HG03520 (cell line): ENCODE results near the gene BCAT1.

Experiments
- ATAC-seq: cut with Tn5 transposase; IDR thresholded peaks from one replicate; pipeline ENCODE4 v1.9.1; 2021; ENCODE audit warnings: mild to moderate bottlenecking, moderate library complexity; ENCODE audit not compliant: unreplicated experiment

The BCAT1 gene, protein sequence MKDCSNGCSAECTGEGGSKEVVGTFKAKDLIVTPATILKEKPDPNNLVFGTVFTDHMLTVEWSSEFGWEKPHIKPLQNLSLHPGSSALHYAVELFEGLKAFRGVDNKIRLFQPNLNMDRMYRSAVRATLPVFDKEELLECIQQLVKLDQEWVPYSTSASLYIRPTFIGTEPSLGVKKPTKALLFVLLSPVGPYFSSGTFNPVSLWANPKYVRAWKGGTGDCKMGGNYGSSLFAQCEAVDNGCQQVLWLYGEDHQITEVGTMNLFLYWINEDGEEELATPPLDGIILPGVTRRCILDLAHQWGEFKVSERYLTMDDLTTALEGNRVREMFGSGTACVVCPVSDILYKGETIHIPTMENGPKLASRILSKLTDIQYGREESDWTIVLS

DNA sequence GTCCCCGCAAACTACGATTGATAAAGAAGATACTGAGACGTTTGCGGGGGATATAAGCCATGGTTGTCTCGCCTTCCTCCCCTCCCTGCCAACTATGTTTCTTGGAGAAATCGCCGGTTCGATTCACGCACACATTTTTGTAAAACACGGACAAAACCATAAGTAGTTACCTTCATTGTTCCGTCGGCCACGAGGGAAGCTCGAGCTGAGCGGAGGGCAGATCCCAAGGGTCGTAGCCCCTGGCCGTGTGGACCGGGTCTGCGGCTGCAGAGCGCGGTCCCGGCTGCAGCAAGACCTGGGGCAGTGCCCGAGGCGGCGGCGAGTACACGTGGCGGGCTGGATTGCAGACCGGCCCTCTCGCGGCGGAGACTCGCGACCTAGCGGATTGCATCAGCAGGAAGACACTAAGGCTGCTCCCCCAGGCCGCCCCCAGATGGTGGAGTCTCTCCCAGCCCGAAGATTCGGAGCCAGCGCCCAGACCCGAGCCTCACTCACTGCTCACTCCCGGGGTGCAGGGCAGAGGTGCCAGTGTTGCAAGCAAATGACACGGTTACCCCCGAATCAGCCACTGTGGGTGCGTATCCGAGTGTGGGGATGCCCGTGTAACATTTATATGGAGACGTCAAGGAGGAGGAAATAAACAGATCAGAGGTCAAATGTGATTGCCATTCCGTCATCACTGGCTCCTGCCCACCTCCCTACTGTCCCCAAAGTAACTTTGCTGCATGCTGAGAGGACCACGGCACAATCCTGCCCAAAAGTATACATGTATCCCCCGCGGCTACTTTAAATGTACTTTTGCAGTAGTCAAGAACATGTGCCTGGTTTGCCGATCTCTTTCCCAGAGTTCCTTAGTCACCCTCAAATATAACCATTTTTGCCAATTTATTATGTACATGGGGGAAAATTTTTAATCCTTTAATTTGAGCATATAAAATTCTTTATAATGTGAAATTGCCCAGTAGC lies at the start of gene BCAT1:
Gene BCAT1, minus strand, starts transcription at position 345 of the 966 bp plus-strand sequence. Its CDS starts 169 bp downstream, at position 176.
- ATAC-seq: peak; percentile 37

DNA sequence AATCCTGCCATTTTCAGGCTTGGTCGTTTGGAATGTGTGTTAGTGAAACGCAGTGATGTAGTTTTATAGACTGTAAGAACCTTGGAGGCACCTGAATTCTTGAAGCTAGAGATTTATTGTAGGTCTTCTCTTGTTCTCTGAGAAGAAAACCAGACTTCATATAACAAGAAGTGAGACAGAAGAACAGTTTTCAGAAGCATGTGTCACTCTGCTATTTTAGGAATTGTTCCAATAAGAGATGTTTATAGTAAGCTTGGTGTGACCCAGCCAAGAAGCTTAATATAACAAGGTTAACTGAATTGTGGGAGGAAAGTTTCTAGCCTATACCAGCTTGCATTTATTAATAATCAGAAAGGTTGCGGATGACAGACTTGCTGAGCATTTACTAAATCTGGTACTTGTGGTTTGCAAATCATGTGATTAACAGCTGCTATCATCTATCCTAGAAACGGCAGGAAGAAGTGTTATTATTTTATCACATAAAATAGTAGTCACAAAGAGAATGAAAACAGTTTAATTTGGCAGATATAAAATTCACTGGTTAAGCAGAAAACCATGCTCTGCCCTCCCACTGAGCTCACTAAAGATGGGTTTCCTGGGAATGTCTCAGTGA lies 49.2 kb upstream of the BCAT1 start:
- peak; percentile 67 for ATAC-seq

DNA sequence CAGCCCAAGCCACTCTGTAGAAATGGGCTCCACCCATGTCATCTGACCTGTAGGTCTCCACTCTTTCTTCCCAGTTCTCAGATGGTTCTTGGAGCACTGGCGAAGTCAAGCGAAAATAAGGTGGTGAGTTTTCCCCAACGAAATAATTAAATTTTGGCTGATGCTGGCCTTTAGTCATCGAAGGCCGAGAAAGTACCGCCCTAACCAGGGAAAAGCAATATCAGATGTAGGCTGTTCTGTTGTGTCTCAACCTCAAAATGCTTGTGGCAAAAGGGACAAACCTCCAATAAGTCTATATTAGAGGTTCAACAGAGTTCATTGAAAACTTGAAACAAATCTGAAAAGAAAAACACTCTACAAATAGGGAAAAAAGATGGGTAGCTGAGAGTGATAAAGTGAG lies 48.6 kb upstream of the BCAT1 start:
- ATAC-seq: peak; percentile 3

DNA sequence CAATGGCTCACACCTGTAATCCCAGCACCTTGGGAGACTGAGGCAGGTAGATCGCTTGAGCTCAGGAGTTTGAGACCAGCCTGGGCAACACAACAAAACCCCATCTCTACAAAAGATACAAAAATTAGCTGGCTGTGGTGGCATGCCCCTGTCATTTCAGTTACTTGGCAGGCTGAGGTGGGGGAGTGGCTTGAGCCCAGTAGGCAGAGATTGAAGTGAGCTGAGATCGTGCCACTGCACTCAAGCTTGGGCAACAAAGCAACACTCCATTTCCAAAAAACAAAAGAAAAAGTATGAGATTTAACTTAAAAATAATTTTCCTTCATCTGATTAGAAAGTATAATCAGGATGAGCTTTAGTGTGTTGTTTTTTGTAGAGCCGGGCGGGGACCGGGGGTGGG lies 47.9 kb upstream of the BCAT1 start:
- no peak for ATAC-seq

DNA sequence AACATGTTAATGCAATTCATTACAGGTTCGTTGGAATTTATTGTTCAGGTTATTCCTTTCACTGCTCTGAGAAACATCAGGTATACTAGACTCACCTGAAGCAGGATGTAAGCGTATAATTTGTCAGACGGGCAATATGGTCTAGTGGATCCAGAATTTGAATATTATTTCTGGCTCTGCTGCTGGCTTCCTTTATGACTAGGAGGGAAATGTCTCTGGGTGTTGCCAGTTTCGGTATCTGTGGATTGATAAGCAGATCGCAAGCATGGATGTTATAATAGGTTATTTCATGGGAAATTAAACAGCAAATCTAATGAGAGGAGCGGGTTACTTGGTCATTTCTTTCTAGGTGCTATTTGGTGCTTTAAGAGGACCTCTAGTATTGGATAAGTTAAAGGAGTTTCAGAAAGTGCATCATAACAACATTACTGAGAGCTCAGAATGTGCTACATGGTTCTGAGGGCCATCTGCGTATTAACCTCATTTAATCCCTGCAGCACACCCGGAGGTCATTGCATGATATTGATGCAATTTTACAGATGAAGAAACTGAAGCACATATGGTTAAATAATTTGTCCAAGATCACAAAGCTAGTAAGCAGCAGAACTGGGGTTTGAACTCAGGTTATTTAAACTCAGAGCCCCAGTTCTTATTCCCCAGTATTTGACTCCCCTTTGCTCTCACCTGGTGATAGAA lies 47.3 kb upstream of the BCAT1 start:
- no peak for ATAC-seq

DNA sequence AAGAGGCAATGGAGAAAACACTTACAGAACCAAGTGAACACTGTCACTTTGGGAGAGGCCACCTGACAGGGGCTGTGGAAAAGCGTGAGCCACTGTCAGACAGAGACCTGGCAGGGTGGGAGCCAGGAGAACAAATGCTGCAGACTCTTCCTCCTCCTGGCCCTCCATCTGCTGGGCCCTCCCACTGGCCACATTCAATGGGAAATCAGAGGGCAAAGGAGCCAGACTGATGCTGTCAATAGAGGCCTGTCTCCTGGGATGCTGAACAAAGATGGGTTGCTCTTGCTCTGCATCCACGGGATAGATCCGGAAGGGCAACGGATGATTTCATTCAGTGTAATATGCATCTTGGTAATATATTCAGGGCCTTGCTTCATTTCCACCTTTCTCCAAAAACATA lies 44.9 kb upstream of the BCAT1 start:
- ATAC-seq: no peak

DNA sequence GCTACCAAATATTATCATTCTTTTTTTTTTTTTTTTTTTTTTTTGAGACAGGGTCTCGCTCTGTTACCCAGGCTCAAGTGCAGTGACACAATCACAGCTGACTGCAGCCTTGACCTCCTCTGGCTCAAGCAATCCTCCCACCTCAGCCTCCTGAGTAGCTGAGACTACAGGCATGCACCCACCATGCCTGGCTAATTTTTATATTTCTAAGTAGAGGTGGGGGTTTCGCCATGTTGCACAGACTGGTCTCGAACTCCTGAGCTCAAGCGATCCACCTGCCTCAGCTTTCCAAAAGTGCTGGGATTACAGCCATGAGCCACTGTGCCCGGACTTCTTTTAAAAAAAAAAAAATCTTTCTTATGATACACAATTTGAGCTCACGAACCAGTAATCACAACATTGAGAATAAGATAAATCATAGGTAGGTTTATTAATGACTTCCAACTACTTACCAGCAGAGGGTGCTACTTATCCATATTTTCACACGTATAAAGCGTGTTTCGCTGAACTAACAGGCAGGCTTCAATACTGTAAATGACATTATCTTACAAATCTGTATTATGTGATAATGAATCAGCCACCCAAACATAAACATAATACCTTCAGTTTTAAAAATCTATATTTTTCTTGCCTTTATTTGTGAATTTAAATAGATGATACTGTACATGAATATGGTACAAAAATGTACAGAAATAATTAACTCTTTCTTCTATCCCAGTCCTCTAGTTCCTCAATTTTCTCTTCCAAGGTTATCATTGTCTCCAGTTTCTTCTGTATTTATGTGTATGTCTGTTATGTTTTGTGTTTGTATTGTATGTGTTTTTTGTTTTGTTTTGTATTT lies 42.5 kb upstream of the BCAT1 start:
- ATAC-seq: peak; percentile 53

DNA sequence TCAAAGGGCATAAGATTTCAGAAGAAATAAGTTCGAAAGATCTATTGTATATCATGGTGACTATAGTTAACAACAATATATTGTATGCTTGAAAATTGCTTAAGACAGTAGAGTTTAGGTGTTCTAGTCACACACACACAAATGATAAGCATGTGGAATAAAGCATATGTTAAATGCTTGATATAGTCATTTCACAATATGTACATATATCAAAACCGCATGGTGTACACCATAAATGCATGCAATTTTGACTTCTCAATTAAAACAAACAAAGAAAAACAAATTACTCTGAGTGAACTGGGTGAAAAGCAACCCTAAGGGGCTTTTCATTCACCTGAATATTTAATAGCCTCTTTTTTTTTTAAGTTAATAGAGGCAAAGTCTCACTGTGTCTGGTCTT lies 40.3 kb upstream of the BCAT1 start:
- ATAC-seq: no peak

DNA sequence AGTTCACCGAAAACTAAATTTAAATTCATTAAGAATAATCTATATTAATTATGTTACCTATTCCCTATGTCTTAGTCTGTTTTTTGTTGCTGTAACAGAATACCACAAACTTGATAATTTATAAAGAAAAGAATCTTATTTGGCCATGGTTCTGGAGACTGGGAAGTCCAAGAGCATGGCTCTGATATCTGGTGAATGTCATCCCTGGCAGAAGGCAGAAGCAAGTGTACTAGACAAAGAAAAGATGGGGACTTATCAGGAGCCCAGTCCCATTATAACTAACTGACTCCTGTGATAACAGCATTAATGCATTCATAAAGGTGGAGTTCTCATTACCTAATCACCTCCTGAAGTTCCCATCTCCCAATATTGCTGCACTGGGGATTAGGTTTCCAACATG lies 33.3 kb upstream of the BCAT1 start:
- no peak for ATAC-seq

DNA sequence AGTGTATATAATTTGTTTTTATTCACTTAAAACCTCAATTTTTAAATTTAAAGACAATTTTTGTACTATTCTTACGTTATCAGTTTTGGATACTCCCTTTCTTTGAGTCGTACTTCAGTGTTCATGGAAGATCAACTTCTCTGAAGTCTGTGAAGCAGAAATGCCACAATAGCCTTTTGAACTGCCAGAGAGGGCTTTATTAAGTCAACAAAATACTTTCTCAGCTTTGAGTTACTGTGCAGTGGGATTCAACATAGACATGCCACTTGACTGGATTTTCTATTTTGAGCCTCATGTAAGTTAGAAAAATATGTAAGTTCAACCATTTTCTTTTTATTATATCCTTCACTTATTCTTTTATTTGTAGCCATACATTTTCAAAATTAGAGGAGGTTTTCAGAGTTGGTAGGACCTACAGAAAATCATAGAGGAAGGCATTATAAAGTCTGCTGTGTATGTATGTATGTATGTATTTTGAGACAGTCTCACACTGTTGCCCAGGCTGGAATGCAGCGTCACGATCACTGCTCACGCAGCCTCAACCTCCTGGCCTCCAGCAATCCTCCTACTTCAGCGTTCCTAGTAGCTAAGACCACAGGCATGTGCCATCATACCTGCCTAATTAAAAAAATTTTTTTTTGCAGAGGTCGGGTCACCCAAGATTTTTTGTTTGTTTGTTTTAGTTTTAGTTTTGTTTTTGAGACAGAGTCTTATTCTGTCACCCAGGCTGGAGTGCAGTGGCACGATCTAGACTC lies 31.3 kb upstream of the BCAT1 start:
- ATAC-seq: no peak

DNA sequence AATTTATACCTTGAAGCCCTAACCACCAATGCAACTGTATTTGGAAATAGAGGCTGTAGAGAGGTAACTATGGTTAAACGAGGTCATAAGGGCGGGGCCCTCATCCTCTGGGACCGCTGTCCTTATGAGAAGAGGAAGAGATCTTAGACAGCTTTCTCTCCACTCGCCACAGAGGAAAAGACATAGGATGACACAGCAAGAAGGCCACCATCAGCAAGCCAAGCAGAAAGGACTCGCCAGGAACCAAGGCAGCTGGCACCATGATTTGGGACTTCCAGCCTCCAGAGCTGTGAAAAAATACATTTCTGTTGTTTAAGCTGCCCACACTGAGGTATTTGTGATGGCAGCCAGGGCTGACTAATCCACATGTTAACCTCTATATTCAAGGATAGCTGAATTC lies 30.4 kb upstream of the BCAT1 start:
- ATAC-seq: no peak

DNA sequence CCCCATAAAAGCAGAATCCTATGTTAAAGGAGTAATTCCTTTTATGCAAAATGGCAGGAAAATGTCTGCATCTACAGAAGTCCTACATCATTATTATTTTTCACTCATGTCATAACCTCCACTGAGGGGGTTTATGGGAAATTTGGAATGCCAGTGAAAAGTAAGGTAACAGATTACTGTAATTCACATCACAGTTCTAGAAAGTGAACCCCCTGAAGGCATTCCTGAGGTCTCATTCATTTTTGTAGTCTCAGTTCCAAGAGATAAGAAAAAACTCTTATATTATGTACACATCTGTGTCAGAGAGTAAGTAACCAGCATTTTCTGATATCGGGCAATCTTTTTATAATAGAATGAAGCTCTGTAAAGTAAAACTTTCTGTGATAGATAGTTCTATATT lies 28.8 kb upstream of the BCAT1 start:
- no peak for ATAC-seq

DNA sequence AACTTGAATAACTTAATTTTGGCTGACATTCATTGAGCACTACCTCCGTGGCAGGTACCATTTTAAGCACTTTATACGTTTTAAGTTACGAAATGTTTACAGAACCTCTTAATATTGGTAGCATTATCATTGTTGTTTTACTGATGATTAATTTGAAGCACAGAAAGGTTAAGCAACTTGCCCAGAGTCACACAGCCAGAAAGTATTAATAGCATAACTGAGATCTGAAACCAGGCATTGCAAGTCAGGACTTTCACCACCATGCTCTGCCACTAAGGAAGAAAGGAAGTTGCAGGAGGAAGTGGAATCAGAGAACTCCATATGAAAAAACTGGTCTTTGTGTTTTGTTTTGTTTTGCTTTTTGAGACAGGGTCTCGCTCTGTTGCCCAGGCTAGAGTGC lies 28.2 kb upstream of the BCAT1 start:
- ATAC-seq: no peak

DNA sequence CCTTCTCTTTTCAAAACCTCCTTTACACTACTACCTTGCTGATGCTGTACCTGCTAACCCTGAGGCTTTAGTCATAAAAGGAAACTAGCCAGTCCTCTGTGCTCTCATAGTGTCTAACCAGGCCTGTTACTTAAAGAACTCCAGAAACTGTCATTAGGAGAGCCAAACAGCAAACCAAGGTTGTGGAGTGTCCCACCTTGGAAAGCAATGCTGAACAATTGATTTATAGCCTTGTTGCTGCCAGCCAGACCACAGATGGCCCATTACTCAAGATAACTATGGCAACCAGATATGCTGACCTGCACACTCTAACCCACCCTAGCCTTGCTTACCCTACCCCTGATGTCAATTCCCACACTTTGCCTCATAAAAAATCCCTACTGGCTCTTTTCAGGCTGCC lies 26.5 kb upstream of the BCAT1 start:
- ATAC-seq: no peak

DNA sequence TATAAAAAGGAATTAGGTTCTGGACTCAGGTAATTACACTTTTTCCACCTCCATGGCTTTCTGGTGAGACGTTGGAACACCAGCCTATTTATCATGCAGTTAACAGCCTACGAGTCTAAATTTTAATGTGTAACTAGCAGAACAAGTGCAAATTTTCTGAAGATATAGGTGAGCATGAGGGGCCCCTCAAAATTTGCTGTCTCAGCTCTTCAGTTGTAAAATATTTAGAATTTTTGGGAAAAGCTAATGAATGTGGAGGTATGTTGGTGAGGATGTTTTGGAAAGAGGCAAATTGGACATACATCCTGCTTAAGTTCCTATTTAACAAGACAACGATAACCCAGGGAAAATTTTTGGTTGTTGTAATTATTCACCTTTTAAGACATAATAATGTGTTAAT lies 25.3 kb upstream of the BCAT1 start:
- no peak for ATAC-seq

DNA sequence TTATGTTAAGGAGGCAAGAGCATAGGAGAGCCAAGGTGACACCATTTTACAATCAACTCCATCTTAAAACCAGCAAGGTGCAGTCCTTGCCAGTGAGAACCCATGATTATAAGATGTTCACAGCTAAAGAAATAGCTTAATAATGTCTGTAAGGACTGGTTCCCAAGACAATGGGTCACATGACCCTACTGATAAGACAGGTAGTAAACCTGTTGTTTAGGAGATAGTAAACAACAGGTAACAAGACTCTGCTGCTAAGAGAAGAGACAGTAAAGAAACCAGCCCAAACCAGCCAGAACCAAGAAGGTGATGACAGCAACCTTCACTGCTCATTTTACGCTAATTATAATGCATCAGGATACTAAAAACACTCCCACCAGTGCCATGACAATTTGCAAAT lies 23.2 kb upstream of the BCAT1 start:
- ATAC-seq: no peak

DNA sequence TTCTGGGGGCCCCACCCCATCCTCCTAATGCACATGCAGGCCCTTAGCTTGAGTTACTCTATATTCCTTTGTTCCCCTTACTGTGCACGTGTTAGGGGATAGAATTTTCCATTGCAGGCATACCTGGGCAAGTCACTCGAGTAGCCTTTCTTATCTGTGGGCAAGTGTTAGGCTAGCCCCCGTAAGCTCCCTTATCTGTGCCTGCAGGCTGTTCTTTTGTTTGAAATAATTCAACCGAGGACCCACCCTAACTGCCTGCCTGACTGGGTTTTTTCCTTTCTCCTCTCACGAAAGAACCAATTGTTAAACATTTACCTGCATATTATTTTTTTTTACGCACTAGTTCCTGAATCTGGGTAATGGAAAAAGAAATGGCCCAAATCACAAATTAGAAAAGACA lies 21.3 kb upstream of the BCAT1 start:
- no peak for ATAC-seq

DNA sequence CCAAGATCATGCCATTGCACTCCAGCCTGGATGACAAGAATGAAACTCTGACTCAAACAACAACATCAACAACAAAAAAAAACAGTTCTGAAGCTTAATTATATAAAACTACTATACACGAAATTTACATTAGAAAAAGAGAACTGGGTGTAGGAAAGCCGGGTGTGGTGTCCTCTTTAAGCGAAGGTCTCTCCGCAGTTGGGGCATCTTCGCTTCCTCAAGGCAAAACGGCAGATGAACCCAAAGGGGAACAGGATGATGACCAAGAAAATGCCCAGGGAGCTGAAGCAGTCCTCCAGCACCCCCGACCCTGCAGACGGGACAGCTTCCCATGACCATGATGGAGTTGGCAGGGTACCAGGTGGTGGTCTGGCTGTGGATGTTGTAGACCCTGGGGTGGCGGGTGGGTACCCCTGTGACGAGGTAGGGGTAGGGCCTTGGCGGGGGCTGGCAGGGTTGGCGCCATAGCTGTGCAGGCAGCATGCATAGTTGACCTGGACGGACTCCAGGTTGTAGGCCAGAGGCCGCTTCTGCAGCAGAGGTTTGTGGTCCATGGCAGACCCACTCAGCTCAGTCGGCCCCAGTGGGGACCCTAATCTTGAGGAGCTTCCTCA lies 18.2 kb upstream of the BCAT1 start:
- no peak for ATAC-seq

DNA sequence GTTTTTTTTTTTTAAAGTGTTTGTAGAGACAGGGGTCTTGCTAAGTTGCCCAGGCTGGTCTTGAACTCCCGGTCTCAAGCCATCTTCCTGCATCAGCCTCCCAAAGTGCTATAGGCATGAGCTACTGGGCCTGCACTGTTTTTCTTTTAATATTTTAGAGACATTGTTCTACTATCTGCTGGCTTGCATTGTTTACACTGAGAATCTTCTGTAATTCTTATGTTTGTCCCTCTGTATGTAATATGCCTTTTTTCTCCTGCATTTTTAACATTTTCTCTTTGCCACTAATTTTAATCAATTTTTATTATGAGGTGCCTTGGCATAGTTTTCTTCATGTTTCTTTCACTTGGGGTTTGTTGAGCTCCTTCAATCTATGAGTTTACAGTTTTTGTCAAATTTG lies 15.4 kb upstream of the BCAT1 start:
- ATAC-seq: no peak
